BE2C (cell line): ENCODE results near the gene L3MBTL3.
"Not testable (repeated sequence)": the region's sequence is repeated elsewhere in the genome, so short reads cannot be mapped to it uniquely, and the experiment has no call there.

Experiments
- DNase-seq: peaks from one replicate; pipeline ENCODE4 v3.0.0-alpha.2; 2020
- H3K27me3 ChIP-seq: fragments of 250-450 bp; sonication (Bioruptor Pico); 2 replicates; pipeline ENCODE4 v1.5.1; 2020; ENCODE audit warnings: mild to moderate bottlenecking
- H3K36me3 ChIP-seq: fragments of 250-450 bp; sonication (Bioruptor Pico); 2 replicates; pipeline ENCODE4 v1.5.1; 2020; ENCODE audit warnings: mild to moderate bottlenecking
- H3K4me1 ChIP-seq: fragments of 250-450 bp; sonication (Bioruptor Pico); 2 replicates; pipeline ENCODE4 v1.5.1; 2020
- H3K4me3 ChIP-seq: 2 replicates; pipeline ENCODE4 v1.5.1; 2011; ENCODE audit warnings: low read depth, low read length
- H3K9me3 ChIP-seq: fragments of 250-450 bp; sonication (Bioruptor Pico); 2 replicates; pipeline ENCODE4 v1.5.1; 2020
- CTCF ChIP-seq: IDR thresholded peaks from 2 replicates; pipeline ENCODE4 v1.5.1; 2012; ENCODE audit warnings: mild to moderate bottlenecking, low read depth, low read length

The L3MBTL3 gene

GRCh38 chr6:130162421-130162820 is 144.0 kb downstream of the L3MBTL3 start:
- no peaks in the 10 kb centered on the region for H3K4me1 ChIP-seq
- no peak for DNase-seq
- TF ChIP-seq CTCF: no peak
- no peaks in the 10 kb centered on the region for H3K27me3 ChIP-seq
- H3K4me3 ChIP-seq: no peak overlapping the region
- no peaks in the 10 kb centered on the region for H3K36me3 ChIP-seq
- no peaks in the 10 kb centered on the region for H3K9me3 ChIP-seq

- H3K36me3 ChIP-seq: no peaks in the 10 kb centered on the region
- no peak for TF ChIP-seq CTCF
- DNase-seq: no peak
- no peaks in the 10 kb centered on the region for H3K9me3 ChIP-seq
- H3K4me1 ChIP-seq: no peaks in the 10 kb centered on the region
- no peak overlapping the region for H3K4me3 ChIP-seq
- no peaks in the 10 kb centered on the region for H3K27me3 ChIP-seq
These were observed 144.9 kb downstream of the L3MBTL3 start for GRCh38 chr6:130163266-130163665.

- Histone ChIP-seq H3K9me3 (no peaks in the 10 kb centered on the region), H3K4me1 (no peaks in the 10 kb centered on the region), H3K27me3 (no peaks in the 10 kb centered on the region), H3K4me3 (no peak overlapping the region), H3K36me3 (no peaks in the 10 kb centered on the region)
- TF ChIP-seq CTCF: no peak
- DNase-seq: no peak
These were observed 145.9 kb downstream of the L3MBTL3 start for GRCh38 chr6:130164251-130164650.

GRCh38 chr6:130167655-130168054 is 149.3 kb downstream of the L3MBTL3 start:
- DNase-seq: no peak
- Histone ChIP-seq H3K4me1 (no peaks in the 10 kb centered on the region), H3K36me3 (no peaks in the 10 kb centered on the region), H3K27me3 (no peaks in the 10 kb centered on the region), H3K4me3 (no peak overlapping the region), H3K9me3 (no peaks in the 10 kb centered on the region)
- TF ChIP-seq CTCF: no peak

GRCh38 chr6:130170160-130170559 is 151.8 kb downstream of the L3MBTL3 start:
- not testable (repeated sequence) for H3K4me1 ChIP-seq, H3K9me3 ChIP-seq, DNase-seq, H3K27me3 ChIP-seq, H3K4me3 ChIP-seq, H3K36me3 ChIP-seq

GRCh38 chr6:130173377-130174004 is 155.1 kb downstream of the L3MBTL3 start:
- DNase-seq, H3K4me3 ChIP-seq, H3K36me3 ChIP-seq, H3K4me1 ChIP-seq, H3K27me3 ChIP-seq, H3K9me3 ChIP-seq: not testable (repeated sequence)

GRCh38 chr6:130176378-130176777 is 158.0 kb downstream of the L3MBTL3 start:
- no peak for DNase-seq
- Histone ChIP-seq H3K4me3 (no peak overlapping the region), H3K27me3 (no peaks in the 10 kb centered on the region), H3K4me1 (no peaks in the 10 kb centered on the region), H3K9me3 (no peaks in the 10 kb centered on the region), H3K36me3 (no peaks in the 10 kb centered on the region)
- no peak for TF ChIP-seq CTCF
